Erythroblast (primary cell): ENCODE data around the gene OTUB1.

ENCODE experiments used
- DNase-seq, 2 experiments: peaks; one replicate each; lab custom pipeline; 2025; lab: John Stamatoyannopoulos, UW
- GATA1 ChIP-seq: IDR thresholded peaks from 2 replicates; pipeline ENCODE4 v1.6.1; 2011; ENCODE audit warnings: low read depth, mild to moderate bottlenecking, control low read depth, low read length, moderate library complexity
- POLR2A ChIP-seq: IDR thresholded peaks from 2 replicates; pipeline ENCODE4 v1.6.1; 2011; ENCODE audit warnings: mild to moderate bottlenecking, low read length

OTUB1 gene

GRCh38 chr11:64031001-64031400 is 44.8 kb downstream of the OTUB1 start:
- no peak for DNase-seq
- no peak for TF ChIP-seq GATA1
- TF ChIP-seq POLR2A = no peak

DNA sequence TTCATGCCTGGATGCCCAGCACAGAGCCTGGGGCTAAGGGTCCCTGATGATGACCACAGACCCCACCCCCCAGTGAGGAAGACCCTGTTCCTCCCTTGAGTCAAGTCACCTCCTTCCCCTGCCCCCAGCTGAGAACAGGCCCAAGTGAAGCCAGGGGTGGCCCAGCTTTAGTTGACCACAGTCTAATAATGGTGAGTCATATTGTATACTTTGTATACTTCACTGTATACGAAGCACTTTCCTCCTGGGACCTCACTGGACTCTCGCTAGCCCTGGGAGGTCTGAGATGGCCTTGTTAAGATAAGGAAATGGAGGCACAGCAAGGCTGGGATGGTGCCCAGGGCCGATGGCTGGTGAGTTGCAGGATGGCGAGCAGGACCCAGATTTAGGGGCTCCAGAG is 45.8 kb downstream of the OTUB1 start:
- DNase-seq = no peak
- no peak for TF ChIP-seq GATA1
- no peak for TF ChIP-seq POLR2A

DNA sequence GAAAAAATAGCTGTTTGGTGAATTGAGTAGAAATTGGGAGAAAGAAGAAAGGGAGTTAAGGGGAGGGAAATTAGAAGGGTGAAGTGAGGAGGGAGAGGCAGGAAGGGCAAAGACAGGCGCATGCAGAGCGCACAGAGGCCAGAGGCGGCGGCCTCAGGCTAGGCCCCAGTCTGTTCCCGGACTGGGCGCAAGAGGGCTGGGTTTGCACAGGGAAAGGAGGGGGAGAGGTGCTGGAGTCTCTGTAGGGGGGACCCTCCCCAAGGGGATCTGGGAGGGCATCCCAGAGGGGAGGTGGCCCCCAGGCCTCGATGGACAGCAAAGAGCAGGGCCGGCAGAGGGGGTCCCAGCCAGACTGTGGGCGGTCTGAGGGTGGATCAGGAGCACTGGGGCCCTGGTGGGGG is 48.2 kb downstream of the OTUB1 start:
- TF ChIP-seq POLR2A = no peak
- no peak for TF ChIP-seq GATA1
- DNase-seq = no peak

- no peak for TF ChIP-seq POLR2A
- TF ChIP-seq GATA1 = no peak
- no peak for DNase-seq
Observed at GRCh38 chr11:64035081-64035524, 48.9 kb downstream of the OTUB1 start.

DNA sequence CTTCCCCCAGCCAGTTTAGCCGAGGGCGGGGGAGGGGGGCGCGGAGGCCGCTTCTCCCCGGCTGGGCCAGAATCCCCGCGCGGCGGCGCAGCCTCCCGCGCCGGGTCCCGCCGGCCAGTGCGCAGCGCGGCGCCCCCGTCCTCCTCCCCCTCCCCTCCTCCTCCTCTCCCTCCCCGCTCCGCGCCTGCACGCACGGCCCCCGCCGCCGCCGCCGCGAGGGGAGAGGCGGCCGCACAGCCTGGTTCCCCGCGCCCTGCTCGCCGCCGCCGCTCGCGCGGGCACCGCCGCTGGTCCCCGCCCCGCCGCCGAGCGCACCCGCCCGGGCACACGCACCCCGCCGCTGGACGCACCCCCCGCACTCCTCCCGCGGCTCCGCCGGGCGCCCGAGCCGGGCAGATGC is 49.3 kb downstream of the OTUB1 start, which contains the start of gene FLRT1:
Gene FLRT1 (plus strand): TSS at position 356 of the 400 bp plus-strand sequence. CDS start 80,337 bp downstream, outside the sequence.
- TF ChIP-seq POLR2A (no peak), GATA1 (no peak)

GRCh38 chr11:64036087-64037026 is 50.1 kb downstream of the OTUB1 start:
- DNase-seq = no peak
- no peak for TF ChIP-seq POLR2A
- no peak for TF ChIP-seq GATA1

More for the DNA sequence above, 49.3 kb downstream of the OTUB1 start, which contains the start of gene FLRT1:
- no peak for DNase-seq

- DNase-seq = no peak
- TF ChIP-seq POLR2A (no peak), GATA1 (no peak)
Observed at GRCh38 chr11:64037027-64037634, 50.9 kb downstream of the OTUB1 start.

DNA sequence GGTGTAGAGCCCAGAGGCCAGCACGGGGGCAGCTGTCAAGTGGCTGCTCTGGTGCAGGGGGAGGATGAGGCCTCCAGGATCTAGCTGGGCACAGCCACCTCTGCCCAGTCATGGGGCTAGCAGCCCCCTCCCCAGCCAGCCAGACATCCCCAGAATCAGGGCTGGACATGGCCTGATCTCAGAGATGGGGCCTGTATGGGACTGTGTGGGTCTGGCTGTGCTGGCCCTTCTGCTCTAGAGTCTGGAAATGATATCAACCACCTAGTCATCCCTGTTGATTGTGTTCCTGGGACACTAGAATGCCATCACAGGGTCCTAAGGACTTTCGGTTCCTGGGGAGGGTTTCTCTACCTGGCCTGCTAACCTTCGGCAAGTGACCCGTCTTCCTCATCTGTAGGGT is 52.3 kb downstream of the OTUB1 start:
- no peak for DNase-seq
- TF ChIP-seq POLR2A (no peak), GATA1 (no peak)

GRCh38 chr11:64039012-64039665 is 52.9 kb downstream of the OTUB1 start:
- TF ChIP-seq POLR2A = no peak
- DNase-seq = no peak

DNA sequence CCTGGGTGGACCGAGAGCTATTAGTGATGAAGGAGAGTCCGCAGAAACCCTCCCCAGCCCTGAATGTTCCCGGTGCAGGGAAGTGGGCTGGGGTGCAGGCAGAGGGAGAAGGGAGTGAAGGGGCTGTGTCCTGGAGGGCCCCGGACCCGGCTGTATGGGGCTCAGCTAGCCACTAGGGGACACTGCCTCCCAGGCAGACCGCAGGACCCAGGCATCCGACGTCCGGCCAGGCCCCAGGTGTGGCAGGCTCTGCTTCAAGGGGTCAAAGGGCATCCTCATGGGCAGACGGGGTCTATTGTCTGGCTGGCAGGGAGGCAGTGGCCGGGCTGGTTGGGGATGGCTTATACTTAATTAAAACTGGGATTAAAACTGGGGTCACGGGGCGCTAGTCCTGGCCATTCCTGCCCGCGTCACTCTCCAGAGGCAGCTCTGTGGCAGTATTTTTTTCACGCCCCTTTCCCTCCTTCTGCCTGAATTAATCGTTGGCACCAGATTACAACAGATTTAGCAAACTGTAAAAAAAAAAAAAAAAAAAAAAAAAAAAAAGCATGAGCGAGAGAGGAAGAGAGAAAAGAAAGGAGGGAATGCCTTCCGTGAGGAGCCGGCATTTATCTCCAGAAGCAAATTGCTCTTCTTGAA is 54.6 kb downstream of the OTUB1 start:
- DNase-seq = no peak
- TF ChIP-seq POLR2A (no peak), GATA1 (no peak)

DNA sequence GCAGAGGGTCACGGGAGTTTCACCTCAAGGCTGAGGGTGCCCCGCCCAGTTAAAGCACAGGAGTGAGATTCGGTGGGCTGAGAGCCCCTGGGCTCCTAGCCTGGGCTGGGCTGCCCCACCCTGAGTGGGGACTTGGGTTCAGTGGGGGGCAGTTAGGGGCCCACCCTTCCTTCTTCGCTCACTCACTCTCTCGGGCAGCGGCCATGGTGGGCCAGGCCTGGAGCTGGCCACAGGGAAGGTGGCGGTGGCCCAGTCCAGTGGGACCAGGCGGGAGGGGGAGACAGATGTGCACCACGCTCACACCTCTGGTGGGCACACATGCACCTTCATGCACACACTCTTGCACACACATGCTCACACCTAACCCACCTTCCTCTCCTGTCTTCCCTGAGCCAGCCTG is 55.6 kb downstream of the OTUB1 start:
- TF ChIP-seq GATA1 (no peak), POLR2A (no peak)
- no peak for DNase-seq

GRCh38 chr11:64042301-64042700 is 56.1 kb downstream of the OTUB1 start:
- TF ChIP-seq GATA1 (no peak), POLR2A (no peak)
- no peak for DNase-seq

DNA sequence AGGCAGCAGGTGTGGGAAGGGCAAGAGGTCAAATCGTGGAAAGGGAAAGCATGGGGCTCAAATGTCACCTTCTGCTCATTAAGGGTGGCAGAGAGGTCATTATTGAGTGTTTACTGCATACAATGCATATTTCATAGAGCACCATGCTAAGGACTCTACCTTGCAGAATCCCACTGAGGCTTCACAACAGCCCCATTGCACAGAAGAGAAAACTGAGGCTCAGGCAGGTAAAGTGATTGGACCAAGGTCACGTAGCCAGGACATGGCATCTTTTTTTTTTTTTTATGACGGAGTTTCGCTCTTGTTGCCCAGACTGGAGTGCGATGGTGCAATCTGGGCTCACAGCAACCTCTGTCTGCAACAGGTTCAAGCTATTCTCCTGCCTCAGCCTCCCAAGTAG is 57.3 kb downstream of the OTUB1 start:
- TF ChIP-seq GATA1 (no peak), POLR2A (no peak)
- DNase-seq = no peak
